Fibroblast of mammary gland (primary cell): ENCODE measurements around the gene TRMT112.
"Not testable (repeated sequence)": the region's sequence is repeated elsewhere in the genome, so short reads cannot be mapped to it uniquely, and the experiment has no call there.

Source experiments
- DNase-seq: peaks from one replicate; pipeline ENCODE4 v3.0.0-alpha.2; 2010; ENCODE audit warnings: low read depth
- H3K4me3 ChIP-seq: 2 replicates; pipeline ENCODE4 v1.5.1; 2011; ENCODE audit warnings: low read depth, mild to moderate bottlenecking, low read length, moderate library complexity; ENCODE audit not compliant: control insufficient read depth
- TF ChIP-seq, protein P1 (sequence below): conservative IDR thresholded peaks from 2 replicates; pipeline ENCODE4 v1.5.1; 2011; ENCODE audit warnings: low read depth, low read length, inconsistent platforms; ENCODE audit not compliant: control insufficient read depth, insufficient read depth

Gene TRMT112

DNA sequence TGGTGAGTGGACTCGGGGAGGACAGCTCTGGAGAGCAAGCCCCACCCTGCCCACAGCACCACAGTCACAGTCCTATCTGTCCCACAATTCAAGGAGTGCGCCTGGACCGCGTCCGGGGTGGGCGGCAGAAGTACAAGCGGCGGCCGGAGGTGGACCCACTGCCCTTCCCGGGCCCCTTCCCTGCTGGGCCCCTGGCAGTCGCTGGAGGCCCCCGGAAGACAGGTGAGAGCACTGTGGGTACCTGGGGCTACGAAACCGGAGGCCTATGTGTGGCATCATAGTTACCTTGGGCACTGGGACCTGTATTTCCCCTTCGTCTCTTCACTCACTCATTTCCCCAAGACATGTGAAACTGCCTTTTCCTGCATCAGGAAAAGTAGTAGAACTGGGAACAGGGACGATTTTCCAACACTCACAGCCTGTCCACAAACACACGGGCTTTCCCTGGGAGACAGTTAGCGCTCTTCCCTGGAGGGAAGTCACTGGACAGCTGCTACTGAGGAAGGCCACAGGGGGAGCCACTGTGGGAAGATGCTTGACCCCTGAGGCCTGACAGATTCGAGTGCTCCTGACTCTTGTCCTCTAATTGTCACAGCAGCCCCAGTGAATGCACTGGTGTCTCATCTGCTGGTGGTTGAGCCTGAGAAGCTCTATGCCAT is 3.1 kb downstream of the TRMT112 start:
- H3K4me3 ChIP-seq, result peak overlapping the region; percentile 12
- TF ChIP-seq, protein P1, sequence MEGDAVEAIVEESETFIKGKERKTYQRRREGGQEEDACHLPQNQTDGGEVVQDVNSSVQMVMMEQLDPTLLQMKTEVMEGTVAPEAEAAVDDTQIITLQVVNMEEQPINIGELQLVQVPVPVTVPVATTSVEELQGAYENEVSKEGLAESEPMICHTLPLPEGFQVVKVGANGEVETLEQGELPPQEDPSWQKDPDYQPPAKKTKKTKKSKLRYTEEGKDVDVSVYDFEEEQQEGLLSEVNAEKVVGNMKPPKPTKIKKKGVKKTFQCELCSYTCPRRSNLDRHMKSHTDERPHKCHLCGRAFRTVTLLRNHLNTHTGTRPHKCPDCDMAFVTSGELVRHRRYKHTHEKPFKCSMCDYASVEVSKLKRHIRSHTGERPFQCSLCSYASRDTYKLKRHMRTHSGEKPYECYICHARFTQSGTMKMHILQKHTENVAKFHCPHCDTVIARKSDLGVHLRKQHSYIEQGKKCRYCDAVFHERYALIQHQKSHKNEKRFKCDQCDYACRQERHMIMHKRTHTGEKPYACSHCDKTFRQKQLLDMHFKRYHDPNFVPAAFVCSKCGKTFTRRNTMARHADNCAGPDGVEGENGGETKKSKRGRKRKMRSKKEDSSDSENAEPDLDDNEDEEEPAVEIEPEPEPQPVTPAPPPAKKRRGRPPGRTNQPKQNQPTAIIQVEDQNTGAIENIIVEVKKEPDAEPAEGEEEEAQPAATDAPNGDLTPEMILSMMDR, result peak; percentile 28

GRCh38 chr11:64313491-64314145 is 3.7 kb downstream of the TRMT112 start:
- peak overlapping the region; percentile 19 for H3K4me3 ChIP-seq
- TF ChIP-seq, protein P1, result no peak
- DNase-seq, result peak; percentile 72

More for the DNA sequence above, 3.1 kb downstream of the TRMT112 start:
- DNase-seq, result no peak

DNA sequence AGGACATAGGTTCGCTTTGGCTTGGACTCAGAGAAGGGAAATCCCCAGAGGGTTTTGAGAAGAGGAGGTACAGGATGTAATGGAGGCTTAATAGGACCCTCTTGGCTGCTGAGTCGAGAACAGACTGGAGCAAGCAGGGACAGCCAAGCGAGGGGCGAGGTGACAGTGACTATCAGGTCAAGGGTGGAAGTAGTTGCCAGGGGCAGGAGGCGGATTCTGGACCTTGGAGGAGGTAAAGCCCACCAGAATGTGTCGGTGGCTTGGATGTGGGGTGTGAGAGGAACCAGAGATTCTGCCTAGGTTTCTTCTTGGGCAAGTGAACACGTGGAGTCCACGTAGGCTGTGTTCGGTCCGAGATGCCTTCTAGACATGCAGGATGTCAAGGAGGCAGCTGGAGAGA is 4.4 kb downstream of the TRMT112 start:
- no peak for DNase-seq
- no peak overlapping the region for H3K4me3 ChIP-seq
- TF ChIP-seq, protein P1, result no peak

DNA sequence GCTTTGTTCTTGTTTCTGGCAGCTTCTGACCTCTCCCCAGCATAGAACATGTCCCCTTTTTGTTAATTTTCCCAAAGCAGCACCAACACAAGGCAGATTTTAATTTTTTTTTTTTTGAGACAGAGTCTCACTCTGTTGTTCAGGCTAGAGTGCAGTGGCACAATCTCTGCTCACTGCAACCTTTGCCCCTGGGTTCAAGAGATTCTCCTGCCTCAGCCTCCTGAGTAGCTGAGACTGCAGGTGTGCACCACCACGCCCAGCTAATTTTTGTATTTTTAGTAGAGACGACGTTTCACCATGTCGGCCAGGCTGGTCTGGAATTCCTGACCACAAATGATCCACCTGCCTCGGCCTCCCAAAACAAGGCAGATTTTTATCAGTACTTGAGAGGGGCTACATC is 9.6 kb downstream of the TRMT112 start:
- not testable (repeated sequence) for DNase-seq, H3K4me3 ChIP-seq

- H3K4me3 ChIP-seq, result peak overlapping the region; percentile 68
- DNase-seq, result no peak
- TF ChIP-seq, protein P1, result no peak
These were observed 10.3 kb downstream of the TRMT112 start for GRCh38 chr11:64306876-64307622.

DNA sequence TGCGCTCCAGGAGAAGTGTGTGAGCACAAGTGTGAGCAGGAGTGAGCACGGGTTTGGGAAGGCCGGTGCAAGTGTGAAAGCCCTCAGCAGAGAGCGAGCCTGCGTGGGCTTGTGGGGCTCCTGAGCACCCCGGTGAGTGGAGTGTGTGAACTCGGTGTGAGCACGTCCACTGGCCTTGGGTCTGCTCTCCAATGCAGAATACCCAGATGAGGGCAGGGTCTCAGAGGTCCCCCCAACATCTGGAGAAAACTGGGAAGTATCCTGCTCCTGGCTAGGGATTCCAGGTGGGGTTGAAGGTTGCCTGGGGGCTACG is 10.8 kb downstream of the TRMT112 start:
- DNase-seq, result no peak
- peak overlapping the region; percentile 68 for H3K4me3 ChIP-seq
- TF ChIP-seq, protein P1, result no peak
